Smooth muscle cell of the coronary artery (primary cell): ENCODE data around the gene DNAJB2. TPM values are rescaled to one million over a fixed set of nuclear protein-coding genes. Genes with fewer than 3 reads are reported as not detected.

ENCODE experiments used
- total RNA-seq: library from RNA; depleted of rRNA; stranded (reverse); fragments of >200 nt; gene quantifications from 2 replicates; pipeline ENCODE4 v1.2.3, GENCODE V29; 2014; ENCODE audit warnings: low replicate concordance

The DNAJB2 gene
- total RNA-seq, result 39.9 and 125 TPM in 2 replicates

GRCh38 chr2:219279151-219279915, at the start of gene DNAJB2:
Gene DNAJB2, plus strand, starts transcription at chr2:219279366. Its CDS starts 468 bp downstream, at chr2:219279834.

GRCh38 chr2:219245148-219245898, 33.8 kb upstream of the DNAJB2 start, which contains the start of the genes GLB1L and STK16:
Gene GLB1L, minus strand, starts transcription at chr2:219245444. Its CDS starts 1,871 bp downstream, at chr2:219243573.
Gene STK16, plus strand, starts transcription at chr2:219245479. Its CDS starts 521 bp downstream, at chr2:219246000.

GRCh38 chr2:219252900-219253752, 26.0 kb upstream of the DNAJB2 start, which contains the start of gene TUBA4B:
Gene TUBA4B, plus strand, starts transcription at chr2:219253243. Its CDS starts 165 bp downstream, at chr2:219253408.

GRCh38 chr2:219253753-219254589, 25.2 kb upstream of the DNAJB2 start, which contains the start of gene TUBA4A:
Gene TUBA4A, minus strand, starts transcription at chr2:219253918. Its CDS starts 60 bp downstream, at chr2:219253858.

GRCh38 chr2:219309278-219309677, 30.1 kb downstream of the DNAJB2 start, which contains the start of gene PTPRN:
Gene PTPRN, minus strand, starts transcription at chr2:219309401. Its CDS starts 69 bp downstream, at chr2:219309332.

GRCh38 chr2:219332542-219332941, 53.4 kb downstream of the DNAJB2 start, which contains the start of gene RESP18:
Gene RESP18, minus strand, starts transcription at chr2:219332744.

Other genes with a start within 250 kb of the DNAJB2 start
- not detected in 2 replicates for gene CFAP65, start 237.8 kb upstream of the DNAJB2 start, total RNA-seq
- under 0.01 TPM in 1 of 2 replicates, not detected in the other for gene IHH, start 218.4 kb upstream of the DNAJB2 start, total RNA-seq
- 10.3 and 20.4 TPM in 2 replicates for gene NHEJ1, start 118.6 kb upstream of the DNAJB2 start, total RNA-seq
- gene SLC23A3, start 109.3 kb upstream of the DNAJB2 start, total RNA-seq, result 0.60 and 2.5 TPM in 2 replicates
- gene CNPPD1, start 102.4 kb upstream of the DNAJB2 start, total RNA-seq, result 19.5 and 32.3 TPM in 2 replicates
- 41.6 and 71.7 TPM in 2 replicates for gene RETREG2, start 101.1 kb upstream of the DNAJB2 start, total RNA-seq
- gene ZFAND2B, start 72.6 kb upstream of the DNAJB2 start, total RNA-seq, result 23.9 and 30.9 TPM in 2 replicates
- gene ABCB6, start 60.4 kb upstream of the DNAJB2 start, total RNA-seq, result 25.9 and 98.6 TPM in 2 replicates
- 35.6 and 39.5 TPM in 2 replicates for gene ATG9A, start 49.7 kb upstream of the DNAJB2 start, total RNA-seq
- gene ANKZF1, start 49.6 kb upstream of the DNAJB2 start, total RNA-seq, result 15.4 and 22.7 TPM in 2 replicates
- 8.4 and 13.8 TPM in 2 replicates for gene GLB1L, start 33.9 kb upstream of the DNAJB2 start, total RNA-seq
- 27.1 and 49.1 TPM in 2 replicates for gene STK16, start 33.9 kb upstream of the DNAJB2 start, total RNA-seq
- gene TUBA4B, start 26.1 kb upstream of the DNAJB2 start, total RNA-seq, result not detected in 2 replicates
- gene TUBA4A, start 25.4 kb upstream of the DNAJB2 start, total RNA-seq, result 9.1 and 9.8 TPM in 2 replicates
- under 0.01 and 9.0 TPM in 2 replicates for gene PTPRN, start 30.0 kb downstream of the DNAJB2 start, total RNA-seq
- gene RESP18, start 53.4 kb downstream of the DNAJB2 start, total RNA-seq, result not detected in 2 replicates
- gene DNPEP, start 108.5 kb downstream of the DNAJB2 start, total RNA-seq, result 54.2 and 75.5 TPM in 2 replicates
- 0.15 and 11.8 TPM in 2 replicates for gene DES, start 139.0 kb downstream of the DNAJB2 start, total RNA-seq
- gene SPEG, start 155.5 kb downstream of the DNAJB2 start, total RNA-seq, result 9.1 and 9.4 TPM in 2 replicates
- gene GMPPA, start 219.5 kb downstream of the DNAJB2 start, total RNA-seq, result 67.1 and 102 TPM in 2 replicates
- under 0.01 and 0.70 TPM in 2 replicates for gene ASIC4, start 235.1 kb downstream of the DNAJB2 start, total RNA-seq